HCT116 (cell line): ENCODE measurements around the gene INTU. TPM values are rescaled to one million over a fixed set of nuclear protein-coding genes. Genes with fewer than 3 reads are reported as not detected.

ENCODE experiments used
- ATAC-seq: fragments of 200-7000 bp; cut with Tn5 transposase; 2 replicates; pipeline ENCODE4 v1.9.1; 2020; ENCODE audit warnings: mild to moderate bottlenecking, moderate library complexity
- BruUV-seq: library from RNA; stranded (reverse); fragments of 400-500 nt; replicated peaks from 2 replicates; lab custom pipeline; 2021; lab: Mats Ljungman, UMichigan
- CTCF ChIA-PET: fragments of 300-600 bp; sonication (Branson Sonifier 250); formaldehyde crosslinking; loops from one replicate; lab custom pipeline; 2021; ENCODE audit warnings: antibody characterized with exemption; lab: Charles Lee
- POLR2A ChIA-PET: fragments of 300-600, 350-600 bp; sonication (Branson Sonifier 250); formaldehyde crosslinking; loops from one replicate; lab custom pipeline; 2021; ENCODE audit warnings: antibody characterized with exemption; lab: Charles Lee
- RAD21 ChIA-PET, 2 experiments: fragments of 300-600 bp; sonication (Branson Sonifier 250); formaldehyde crosslinking; loops; one replicate each; lab custom pipeline; 2023; ENCODE audit warnings: low total read pairs in 2 of 2; ENCODE audit not compliant: uncharacterized antibody in 2 of 2, unreplicated experiment in 2 of 2, low non-redundant PET in 1 of 2; lab: Charles Lee
- DNase-seq: peaks from one replicate; pipeline ENCODE4 v3.0.0-alpha.2; 2010; ENCODE audit warnings: low read depth, low spot score
- H2AFZ ChIP-seq: fragments of 200-600 bp; shearing (Covaris generic), sonication (generic); 2 replicates; pipeline ENCODE4 v1.6.1; 2017; ENCODE audit warnings: low read depth, mixed run types, mixed read lengths, antibody characterized with exemption, low read length; ENCODE audit not compliant: poor library complexity, severe bottlenecking
- H3K27ac ChIP-seq: 2 replicates; pipeline ENCODE4 v1.5.1; 2012; ENCODE audit warnings: low read depth, low read length
- H3K27me3 ChIP-seq: fragments of 200-600 bp; sonication (generic); 2 replicates; pipeline ENCODE4 v1.6.1; 2016; ENCODE audit warnings: mixed run types, low read length, mixed read lengths; ENCODE audit not compliant: insufficient read depth
- H3K36me3 ChIP-seq, 2 experiments: fragments of 200-500 bp in 1 of 2; fragments of 200-600 bp in 1 of 2; sonication (Bioruptor generic) in 1 of 2; sonication (generic) in 1 of 2; 2 replicates each; pipeline versions ENCODE4 v1.5.1 to v1.6.1; 2014 to 2016; ENCODE audit warnings: low read length in 2 of 2, inconsistent platforms in 1 of 2, mixed read lengths in 1 of 2, mixed run types in 1 of 2; ENCODE audit not compliant: insufficient read depth in 2 of 2, control insufficient read depth in 1 of 2
- H3K4me1 ChIP-seq, 2 experiments: fragments of 200-600 bp in 1 of 2; sonication (generic) in 1 of 2; 2 replicates each; pipeline versions ENCODE4 v1.5.1 to v1.6.1; 2012 to 2017; ENCODE audit warnings: low read length in 2 of 2, inconsistent platforms in 1 of 2, mild to moderate bottlenecking in 1 of 2, mixed read lengths in 1 of 2, mixed run types in 1 of 2, moderate library complexity in 1 of 2; ENCODE audit not compliant: insufficient read depth in 2 of 2, control insufficient read depth in 1 of 2
- H3K4me2 ChIP-seq: fragments of 200-600 bp; sonication (generic); 2 replicates; pipeline ENCODE4 v1.6.1; 2017; ENCODE audit warnings: mixed run types, low read length, mixed read lengths
- H3K4me3 ChIP-seq, 2 experiments: fragments of 200-600 bp in 1 of 2; sonication (generic) in 1 of 2; replicated peaks in 1 of 2; 2 replicates each; pipeline ENCODE4 v1.5.1; 2011 to 2016; ENCODE audit warnings: low read length in 2 of 2, control low read depth in 1 of 2, low read depth in 1 of 2, mild to moderate bottlenecking in 1 of 2, mixed read lengths in 1 of 2, mixed run types in 1 of 2
- H3K79me2 ChIP-seq: fragments of 200-600 bp; sonication (generic); 2 replicates; pipeline ENCODE4 v1.6.1; 2017; ENCODE audit warnings: mild to moderate bottlenecking, mixed run types, low read length, moderate library complexity, mixed read lengths; ENCODE audit not compliant: insufficient read depth
- H3K9ac ChIP-seq: fragments of 200-600 bp; sonication (generic); 2 replicates; pipeline ENCODE4 v1.6.1; 2016; ENCODE audit warnings: low read length, mixed read lengths
- H3K9me2 ChIP-seq: fragments of 200-600 bp; sonication (generic), shearing (Covaris generic); 2 replicates; pipeline ENCODE4 v1.6.1; 2017; ENCODE audit warnings: mixed run types, mild to moderate bottlenecking, moderate library complexity; ENCODE audit not compliant: insufficient read depth
- H3K9me3 ChIP-seq, 2 experiments: fragments of 200-500 bp in 1 of 2; fragments of 200-600 bp in 1 of 2; sonication (Bioruptor generic) in 1 of 2; sonication (generic) in 1 of 2; 2 replicates each; pipeline ENCODE4 v1.6.1; 2014 to 2017; ENCODE audit warnings: low read length in 2 of 2, mixed read lengths in 2 of 2, inconsistent platforms in 1 of 2, low read depth in 1 of 2, mild to moderate bottlenecking in 1 of 2, mixed run types in 1 of 2, moderate library complexity in 1 of 2; ENCODE audit not compliant: control insufficient read depth in 1 of 2, insufficient read depth in 1 of 2
- H4K20me1 ChIP-seq: fragments of 200-600 bp; sonication (generic), shearing (Covaris generic); 2 replicates; pipeline ENCODE4 v1.6.1; 2017; ENCODE audit warnings: mixed run types, mild to moderate bottlenecking, moderate library complexity; ENCODE audit not compliant: insufficient read depth
- ATF3 ChIP-seq: IDR thresholded peaks from 2 replicates; pipeline ENCODE4 v1.6.1; 2012
- CBX3 ChIP-seq: IDR thresholded peaks from 2 replicates; pipeline ENCODE4 v1.6.1; 2012; ENCODE audit warnings: low read depth
- CEBPB ChIP-seq: IDR thresholded peaks from 2 replicates; pipeline ENCODE4 v1.6.1; 2012; ENCODE audit warnings: low read depth
- CTCF ChIP-seq, 3 experiments: fragments of 200-600 bp in 1 of 3; sonication (generic) in 1 of 3; IDR thresholded peaks in 2 of 3; conservative IDR thresholded peaks in 1 of 3; 2 replicates each; pipeline ENCODE4 v1.5.1; 2012 to 2017; ENCODE audit warnings: low read depth in 2 of 3, low read length in 2 of 3, antibody characterized with exemption in 1 of 3, borderline replicate concordance in 1 of 3, control low read depth in 1 of 3, mild to moderate bottlenecking in 1 of 3, mixed read lengths in 1 of 3, mixed run types in 1 of 3, moderate library complexity in 1 of 3; ENCODE audit not compliant: insufficient read depth in 1 of 3
- EGR1 ChIP-seq: IDR thresholded peaks from 2 replicates; pipeline ENCODE4 v1.6.1; 2012; ENCODE audit warnings: low read depth
- EZH2 ChIP-seq: fragments of 200-600 bp; sonication (generic); IDR thresholded peaks from 2 replicates; pipeline ENCODE4 v1.6.1; 2017; ENCODE audit warnings: antibody characterized with exemption, mixed run types
- FOSL1 ChIP-seq: IDR thresholded peaks from 2 replicates; pipeline ENCODE4 v1.6.1; 2012; ENCODE audit warnings: low read depth
- JUND ChIP-seq: IDR thresholded peaks from 2 replicates; pipeline ENCODE4 v1.6.1; 2012
- MAX ChIP-seq: IDR thresholded peaks from 2 replicates; pipeline ENCODE4 v1.6.1; 2012
- RAD21 ChIP-seq: IDR thresholded peaks from 2 replicates; pipeline ENCODE4 v1.6.1; 2012; ENCODE audit warnings: low read depth, mild to moderate bottlenecking
- SRF ChIP-seq: IDR thresholded peaks from 2 replicates; pipeline ENCODE4 v1.6.1; 2012; ENCODE audit warnings: low read depth
- ZBTB33 ChIP-seq: IDR thresholded peaks from 2 replicates; pipeline ENCODE4 v1.6.1; 2011; ENCODE audit warnings: mild to moderate bottlenecking, low read length, moderate library complexity; ENCODE audit not compliant: insufficient replicate concordance; ENCODE audit errors: extremely low read depth
- ZFX ChIP-seq: fragments of 450-650 bp; IDR thresholded peaks from 2 replicates; pipeline ENCODE4 v1.6.1; 2017
- ZNF274 ChIP-seq: fragments of 200-500 bp; sonication (Bioruptor generic); IDR thresholded peaks from 2 replicates; pipeline ENCODE4 v1.6.1; 2014; ENCODE audit warnings: mild to moderate bottlenecking, low read depth, low read length, inconsistent platforms
- intact Hi-C: fragments of 100-400 bp; cut with micrococcal nuclease; formaldehyde crosslinking; loops from 2 replicates; pipeline ENCODE4 v1.10.0; 2022
- total RNA-seq: library from RNA; stranded (reverse); gene quantifications from one replicate; pipeline ENCODE4 v1.2.1, GENCODE V29; 2021; ENCODE audit not compliant: unreplicated experiment

Gene INTU
- total RNA-seq, 1 experiment from 2014 or later = 12.0 TPM

GRCh38 chr4:127687580-127687979 lies 54.8 kb downstream of the INTU start:
- Histone ChIP-seq H3K4me1 (peaks cover 9 to 27% of the 10 kb centered on the region in 2 experiments), H3K4me3 (no peak overlapping the region), H4K20me1 (no peaks in the 10 kb centered on the region), H3K9me3 (no peaks in the 10 kb centered on the region), H3K27me3 (no peaks in the 10 kb centered on the region), H2AFZ (no peak overlapping the region), H3K79me2 (no peaks in the 10 kb centered on the region), H3K36me3 (no peaks in the 10 kb centered on the region; a peak in 1 of 4 replicates), H3K9me2 (no peaks in the 10 kb centered on the region), H3K27ac (no peak overlapping the region), H3K4me2 (no peak overlapping the region), H3K9ac (no peak overlapping the region)
- ChIA-PET CTCF (no interaction called here), RAD21 (no interaction called here), POLR2A (no interaction called here)
- no TSS peak for BruUV-seq
- intact Hi-C loops = no loop called here
- no peak for DNase-seq
- no peak for TF ChIP-seq JUND
- TF ChIP-seq RAD21 = no peak
- TF ChIP-seq ZBTB33 = no peak
- no peak for TF ChIP-seq FOSL1
- TF ChIP-seq SRF = no peak
- TF ChIP-seq ATF3 = no peak
- no peak for TF ChIP-seq MAX
- no peak for TF ChIP-seq EZH2
- no peak for TF ChIP-seq ZNF274
- TF ChIP-seq ZFX = no peak
- TF ChIP-seq CBX3 = no peak
- TF ChIP-seq EGR1 = no peak
- no peak for TF ChIP-seq CTCF (IDR thresholded peaks at IDR 0.05 in 2 of 3, conservative IDR thresholded peaks at IDR 0.05 in 1 of 3; ENCODE audit: borderline replicate concordance in 1 of 3, insufficient read depth in 1 of 3, low read depth in 2 of 3, low read length in 2 of 3)
- TF ChIP-seq CEBPB = no peak
- no peak for ATAC-seq
